H7 (cell line): ENCODE data around the gene FAM168B. TPM values are rescaled to one million over a fixed set of nuclear protein-coding genes. Genes with fewer than 3 reads are reported as not detected.

Experiments
- DNase-seq: peaks from one replicate; pipeline ENCODE4 v3.0.0; 2012
- H3K27me3 ChIP-seq: 2 replicates; pipeline ENCODE4 v1.6.0; 2011; ENCODE audit warnings: mild to moderate bottlenecking, low read length; ENCODE audit not compliant: control insufficient read depth, insufficient read depth
- H3K36me3 ChIP-seq: replicated peaks from 2 replicates; pipeline ENCODE4 v1.5.1; 2011; ENCODE audit warnings: low read length; ENCODE audit not compliant: control insufficient read depth, insufficient read depth
- H3K4me3 ChIP-seq: 2 replicates; pipeline ENCODE4 v1.5.1; 2011; ENCODE audit warnings: low read depth, mild to moderate bottlenecking, control low read depth, low read length, moderate library complexity; ENCODE audit not compliant: insufficient read depth
- total RNA-seq: library from RNA; depleted of rRNA; stranded (reverse); fragments of >200 nt; shearing (Covaris generic); gene quantifications from 2 replicates; pipeline ENCODE4 v1.2.3, GENCODE V29; 2014

Gene FAM168B
- total RNA-seq, 1 experiment from 2014 or later = 57.6 TPM

- no peaks in the 10 kb centered on the region for H3K36me3 ChIP-seq
- H3K4me3 ChIP-seq = peak overlapping the region; percentile 58
- peak; percentile 93 for DNase-seq
- H3K27me3 ChIP-seq = peaks cover 30% of the 10 kb centered on the region
Measured at GRCh38 chr2:131034122-131035051, 58.9 kb downstream of the FAM168B start.

GRCh38 chr2:131033786-131034121 is 59.5 kb downstream of the FAM168B start:
- H3K4me3 ChIP-seq = no peak overlapping the region
- H3K36me3 ChIP-seq = no peaks in the 10 kb centered on the region
- no peak for DNase-seq
- peaks cover 30% of the 10 kb centered on the region for H3K27me3 ChIP-seq

DNA sequence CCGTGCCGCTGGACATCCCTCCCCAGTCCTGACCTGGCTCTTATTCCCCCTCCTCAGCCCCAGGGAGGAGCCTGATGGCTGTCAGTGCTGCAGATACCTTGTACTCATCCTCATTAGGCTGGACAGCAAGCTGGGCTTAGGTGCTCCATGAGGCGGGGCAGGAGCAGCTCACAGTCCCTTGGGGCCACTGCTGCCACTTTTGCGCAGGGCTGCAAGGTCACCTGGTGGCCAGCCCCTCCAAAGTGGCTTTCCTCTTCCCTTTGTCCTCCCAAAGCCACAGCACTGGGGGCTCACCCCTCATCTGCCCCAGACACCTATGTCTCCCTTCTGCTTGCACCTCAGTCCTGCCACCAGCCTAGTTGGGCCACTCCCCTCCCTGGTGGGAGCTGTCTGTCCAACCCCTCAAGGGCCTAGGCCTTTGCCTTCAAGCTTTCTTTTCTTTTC is 60.8 kb downstream of the FAM168B start:
- no peak overlapping the region for H3K4me3 ChIP-seq
- no peaks in the 10 kb centered on the region for H3K36me3 ChIP-seq
- H3K27me3 ChIP-seq = peaks cover 30% of the 10 kb centered on the region
- DNase-seq = no peak

DNA sequence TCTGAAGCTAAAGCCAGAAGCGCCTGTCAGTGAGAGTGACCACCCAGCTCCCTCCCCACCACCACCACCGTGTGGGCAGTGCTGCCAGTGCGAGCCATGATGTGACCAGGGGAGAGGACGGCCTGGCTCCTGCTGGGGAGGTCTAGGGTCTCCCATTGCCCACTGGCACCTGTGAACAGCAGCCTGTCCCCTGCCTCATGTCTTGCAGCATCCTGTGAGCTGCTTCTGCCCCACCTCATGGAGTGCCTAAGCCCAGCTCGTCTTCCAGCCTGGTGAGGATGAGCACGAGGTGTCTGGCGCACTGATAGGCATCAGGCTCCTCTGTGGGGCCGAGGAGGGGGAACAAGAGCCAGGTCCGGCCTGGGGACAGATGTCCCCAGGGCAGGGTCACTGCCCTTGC is 61.4 kb downstream of the FAM168B start:
- no peak for DNase-seq
- H3K27me3 ChIP-seq = peaks cover 30% of the 10 kb centered on the region
- no peak overlapping the region for H3K4me3 ChIP-seq
- H3K36me3 ChIP-seq = no peaks in the 10 kb centered on the region

GRCh38 chr2:131031431-131031841 is 61.8 kb downstream of the FAM168B start:
- Histone ChIP-seq H3K36me3 (no peaks in the 10 kb centered on the region), H3K4me3 (no peak overlapping the region), H3K27me3 (peaks cover 27% of the 10 kb centered on the region)
- no peak for DNase-seq

GRCh38 chr2:131030478-131030971 is 62.7 kb downstream of the FAM168B start:
- Histone ChIP-seq H3K27me3 (peaks cover 21% of the 10 kb centered on the region), H3K4me3 (no peak overlapping the region), H3K36me3 (no peaks in the 10 kb centered on the region)
- DNase-seq = no peak

GRCh38 chr2:131029812-131030211 is 63.4 kb downstream of the FAM168B start:
- DNase-seq = no peak
- H3K36me3 ChIP-seq = no peaks in the 10 kb centered on the region
- H3K27me3 ChIP-seq = peaks cover 15% of the 10 kb centered on the region
- no peak overlapping the region for H3K4me3 ChIP-seq

DNA sequence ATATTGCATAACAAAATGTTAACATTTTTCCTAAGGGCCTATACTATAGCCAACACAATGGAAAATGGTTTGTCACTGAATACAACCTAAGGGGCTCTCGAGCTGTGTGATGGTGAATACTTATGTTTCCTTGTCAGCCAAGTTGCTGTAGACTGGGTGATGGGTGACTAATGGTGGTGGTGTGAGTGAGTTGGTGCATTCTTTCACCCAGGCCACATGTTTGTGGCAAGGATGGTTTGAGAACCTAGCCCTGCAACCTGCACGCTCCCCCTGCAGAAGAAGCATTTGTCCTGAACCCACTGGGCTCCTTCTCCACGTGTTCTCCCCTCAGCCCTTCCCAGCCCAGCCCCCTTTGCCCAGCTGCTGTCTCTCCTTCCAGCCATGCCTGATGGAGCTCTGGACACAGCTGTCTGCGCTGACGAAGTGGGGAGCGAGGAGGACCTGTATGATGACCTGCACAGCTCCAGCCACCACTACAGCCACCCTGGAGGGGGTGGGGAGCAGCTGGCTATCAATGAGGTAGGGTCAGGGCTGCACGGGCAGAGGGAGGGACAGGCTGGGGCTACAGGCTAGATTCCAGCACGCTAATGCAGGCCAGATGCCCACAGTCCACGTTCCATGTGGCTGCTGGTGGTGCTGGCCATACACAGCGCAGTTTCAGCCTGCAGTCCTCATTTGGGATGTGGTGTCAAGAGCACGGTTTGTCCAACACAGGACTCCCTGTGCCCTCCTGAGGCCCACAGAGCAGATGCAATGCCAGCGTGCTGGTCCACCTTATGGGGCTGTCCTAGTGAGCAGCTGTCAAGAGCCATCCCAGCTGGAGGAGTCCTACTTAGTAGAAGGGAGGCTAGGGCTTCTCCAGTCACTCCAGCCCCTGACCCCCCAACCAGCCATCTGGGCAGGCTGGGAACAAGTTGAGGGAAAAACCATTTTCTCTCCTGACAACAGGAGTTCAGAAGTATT is 65.4 kb downstream of the FAM168B start:
- DNase-seq = peak; percentile 17
- Histone ChIP-seq H3K4me3 (no peak overlapping the region), H3K27me3 (no peaks in the 10 kb centered on the region), H3K36me3 (no peaks in the 10 kb centered on the region)

GRCh38 chr2:131026919-131027318 is 66.3 kb downstream of the FAM168B start:
- H3K27me3 ChIP-seq = no peaks in the 10 kb centered on the region
- DNase-seq = peak; percentile 6
- no peak overlapping the region for H3K4me3 ChIP-seq
- no peaks in the 10 kb centered on the region for H3K36me3 ChIP-seq

DNA sequence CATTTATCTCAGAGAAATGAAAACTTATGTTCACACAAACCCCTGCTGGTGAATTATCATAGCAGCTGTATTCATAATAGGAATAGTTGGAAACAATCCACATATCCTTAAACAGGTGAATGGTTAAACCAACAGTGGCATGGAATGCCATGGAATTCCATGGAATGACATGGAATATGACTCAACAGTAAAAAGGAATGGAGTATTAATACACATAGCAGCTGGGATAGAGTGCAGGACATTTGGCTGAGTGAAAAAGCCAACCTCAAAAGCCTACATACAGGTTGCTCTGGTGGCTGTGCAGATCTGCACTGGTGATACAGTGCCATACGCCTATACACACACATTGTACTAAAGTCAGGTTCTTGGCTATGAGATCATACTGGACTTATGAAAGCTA is 69.5 kb downstream of the FAM168B start:
- no peaks in the 10 kb centered on the region for H3K27me3 ChIP-seq
- no peak overlapping the region for H3K4me3 ChIP-seq
- H3K36me3 ChIP-seq = no peaks in the 10 kb centered on the region
- DNase-seq = no peak

- no peaks in the 10 kb centered on the region for H3K27me3 ChIP-seq
- no peaks in the 10 kb centered on the region for H3K36me3 ChIP-seq
- H3K4me3 ChIP-seq = no peak overlapping the region
- DNase-seq = no peak
Measured at GRCh38 chr2:131022731-131023130, 70.5 kb downstream of the FAM168B start.

DNA sequence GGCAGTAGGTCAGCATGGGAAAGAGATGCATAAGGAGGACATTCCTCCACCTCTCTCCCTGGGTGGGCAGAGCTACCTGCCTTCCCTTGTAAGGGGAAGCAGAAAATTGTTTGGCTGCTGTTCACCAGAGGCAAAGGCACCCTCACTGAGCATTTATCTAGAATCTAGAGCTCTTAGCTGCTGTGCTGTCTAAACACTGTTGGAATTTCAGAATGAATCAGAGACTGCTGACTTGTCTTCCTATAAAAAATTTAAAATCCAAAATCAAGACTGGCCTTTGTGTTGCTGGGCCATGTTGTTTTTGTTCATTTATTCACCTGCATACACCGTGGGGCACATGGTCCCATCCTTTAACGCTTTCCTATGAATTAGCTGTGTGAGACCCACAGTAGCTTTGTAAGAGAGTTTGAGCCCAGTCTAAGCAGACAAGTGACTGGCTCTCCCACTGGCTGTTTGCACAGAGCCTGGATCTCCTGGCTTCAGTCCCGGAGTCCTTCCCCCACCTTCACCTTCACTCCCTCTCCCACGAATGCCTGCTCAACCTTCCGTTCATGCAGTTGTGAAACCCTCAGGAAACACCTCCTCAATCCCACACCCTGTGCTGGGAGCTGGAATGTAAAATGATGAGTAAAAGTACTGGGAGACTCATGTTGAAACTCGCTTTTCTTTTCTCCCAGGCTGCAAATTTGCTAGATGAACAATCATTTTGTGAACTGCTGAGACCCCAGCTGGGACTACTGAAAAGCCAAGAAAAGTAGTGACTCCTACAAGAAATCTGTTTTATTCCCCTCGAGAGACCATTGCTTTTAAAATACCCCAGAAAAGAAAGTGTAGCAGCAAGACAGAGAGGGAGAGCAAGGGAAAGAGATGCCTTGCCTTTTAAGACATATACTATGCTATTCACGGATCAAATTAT is 76.2 kb downstream of the FAM168B start:
- no peak for DNase-seq
- no peaks in the 10 kb centered on the region for H3K36me3 ChIP-seq
- no peak overlapping the region for H3K4me3 ChIP-seq
- no peaks in the 10 kb centered on the region for H3K27me3 ChIP-seq

DNA sequence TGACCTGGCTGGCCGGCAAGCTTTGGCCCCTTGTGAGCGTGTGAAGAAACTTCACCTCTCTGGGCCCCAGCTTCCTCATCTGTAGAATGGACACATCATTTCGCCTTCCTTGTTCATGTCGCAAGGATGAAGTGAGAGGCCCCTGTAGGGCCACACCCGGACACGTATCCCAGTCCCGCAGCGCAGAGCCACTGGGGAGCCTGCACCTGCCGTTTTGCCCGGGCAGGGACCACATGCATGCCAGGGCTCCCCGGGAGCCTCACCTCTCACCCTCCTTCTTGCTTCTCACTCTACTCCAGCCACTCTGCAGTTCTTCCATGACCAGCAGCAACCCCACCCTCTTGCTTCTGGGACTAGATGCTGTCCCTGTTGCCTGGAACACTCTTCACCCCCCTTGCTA is 77.5 kb downstream of the FAM168B start:
- Histone ChIP-seq H3K27me3 (no peaks in the 10 kb centered on the region), H3K36me3 (no peaks in the 10 kb centered on the region), H3K4me3 (no peak overlapping the region)
- DNase-seq = no peak

DNA sequence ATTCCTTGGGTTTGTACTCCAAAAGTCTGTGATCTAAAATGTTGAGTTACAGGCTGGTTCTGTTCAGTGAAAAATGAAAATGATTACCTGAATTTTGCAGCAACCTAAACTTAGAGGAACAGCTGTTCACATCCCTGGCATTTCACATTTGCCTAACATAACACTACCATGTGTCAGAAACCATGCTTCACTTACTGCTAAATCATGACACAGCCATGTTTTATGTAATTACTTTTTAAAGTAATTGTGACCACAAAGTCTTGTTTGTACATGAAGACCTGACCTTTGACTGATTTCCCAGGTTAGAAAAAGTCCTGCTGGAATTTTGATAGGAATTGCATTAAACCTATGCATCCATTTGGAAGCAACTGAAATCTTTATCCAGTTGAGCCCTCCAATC is 79.1 kb downstream of the FAM168B start:
- Histone ChIP-seq H3K27me3 (no peaks in the 10 kb centered on the region), H3K36me3 (no peaks in the 10 kb centered on the region), H3K4me3 (no peak overlapping the region)
- no peak for DNase-seq
